D721Med (cell line): ENCODE data around the gene NFATC3.
"Not testable (repeated sequence)": the region's sequence is repeated elsewhere in the genome, so short reads cannot be mapped to it uniquely, and the experiment has no call there.

Source experiments
- DNase-seq: peaks from one replicate; pipeline ENCODE4 v3.0.0; 2011; ENCODE audit warnings: low spot score; ENCODE audit not compliant: insufficient read length
- FAIRE-seq: peaks from 2 replicates; lab custom pipeline; 2011; peaks lifted over from hg19 to GRCh38; lab: Jason Lieb, UNC
- CTCF ChIP-seq: IDR thresholded peaks from 2 replicates; pipeline ENCODE4 v1.5.1; 2012; ENCODE audit warnings: mild to moderate bottlenecking, control low read depth; ENCODE audit not compliant: insufficient read depth; ENCODE audit errors: missing control alignments

Gene NFATC3

GRCh38 chr16:68096491-68096890 is 11.3 kb downstream of the NFATC3 start:
- DNase-seq, result no peak
- no peak for TF ChIP-seq CTCF
- no peak for FAIRE-seq

GRCh38 chr16:68097088-68097487 is 11.9 kb downstream of the NFATC3 start:
- no peak for FAIRE-seq
- TF ChIP-seq CTCF, result no peak
- DNase-seq, result no peak

GRCh38 chr16:68097895-68098294 is 12.7 kb downstream of the NFATC3 start:
- FAIRE-seq (no peak), DNase-seq (no peak)

GRCh38 chr16:68100488-68100887 is 15.3 kb downstream of the NFATC3 start:
- no peak for TF ChIP-seq CTCF
- FAIRE-seq (no peak), DNase-seq (no peak)

More at GRCh38 chr16:68097895-68098294, 12.7 kb downstream of the NFATC3 start:
- no peak for TF ChIP-seq CTCF

- no peak for TF ChIP-seq CTCF
- no peak for FAIRE-seq
- DNase-seq, result no peak
Measured at GRCh38 chr16:68105611-68106010, 20.4 kb downstream of the NFATC3 start.

- not testable (repeated sequence) for DNase-seq
Measured at GRCh38 chr16:68107230-68107928, 22.2 kb downstream of the NFATC3 start.

GRCh38 chr16:68109156-68109555 is 24.0 kb downstream of the NFATC3 start:
- DNase-seq, FAIRE-seq: not testable (repeated sequence)

More at GRCh38 chr16:68107230-68107928, 22.2 kb downstream of the NFATC3 start:
- FAIRE-seq, result not testable (repeated sequence)

GRCh38 chr16:68110611-68111010 is 25.4 kb downstream of the NFATC3 start:
- not testable (repeated sequence) for FAIRE-seq, DNase-seq

GRCh38 chr16:68111379-68111778 is 26.2 kb downstream of the NFATC3 start:
- DNase-seq (no peak), FAIRE-seq (no peak)
- TF ChIP-seq CTCF, result no peak
